Lower leg skin (tissue), 3 donors: Measurements from ENCODE around the gene SHTN1.

Experiments used
- POLR2A ChIP-seq, 2 donors: fragments of 450-650 bp; IDR thresholded peaks; one replicate each; pipeline ENCODE4 v1.6.1; 2016 to 2017; ENCODE audit warnings: antibody characterized with exemption in 2 of 2, mild to moderate bottlenecking in 1 of 2, moderate library complexity in 1 of 2
- TF ChIP-seq, protein P1 (sequence below), 3 donors: fragments of 450-650 bp; IDR thresholded peaks; one replicate each; pipeline ENCODE4 v1.5.1; 2016; ENCODE audit warnings: antibody characterized with exemption in 3 of 3, mild to moderate bottlenecking in 3 of 3, moderate library complexity in 2 of 3

DNA sequence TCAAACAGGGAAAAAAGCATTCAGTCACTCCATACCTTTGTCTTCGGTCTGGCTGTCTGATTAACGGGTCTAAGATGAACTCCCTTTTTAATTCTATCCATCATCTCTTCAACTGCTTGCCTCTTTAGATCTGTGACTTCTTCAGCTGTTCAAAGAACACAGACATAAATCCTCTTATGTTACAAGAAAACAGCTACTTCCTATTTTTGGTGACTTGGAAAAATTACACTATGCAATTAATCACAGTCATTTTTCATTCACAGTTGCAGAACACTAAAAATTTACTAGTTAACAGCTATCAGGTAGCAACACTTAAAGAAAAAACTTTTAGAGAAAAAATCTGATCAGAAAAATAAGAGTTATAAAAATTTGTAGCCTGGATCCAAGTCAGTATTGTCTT, 89.6 kb downstream of the SHTN1 start:
- TF ChIP-seq, protein P1, sequence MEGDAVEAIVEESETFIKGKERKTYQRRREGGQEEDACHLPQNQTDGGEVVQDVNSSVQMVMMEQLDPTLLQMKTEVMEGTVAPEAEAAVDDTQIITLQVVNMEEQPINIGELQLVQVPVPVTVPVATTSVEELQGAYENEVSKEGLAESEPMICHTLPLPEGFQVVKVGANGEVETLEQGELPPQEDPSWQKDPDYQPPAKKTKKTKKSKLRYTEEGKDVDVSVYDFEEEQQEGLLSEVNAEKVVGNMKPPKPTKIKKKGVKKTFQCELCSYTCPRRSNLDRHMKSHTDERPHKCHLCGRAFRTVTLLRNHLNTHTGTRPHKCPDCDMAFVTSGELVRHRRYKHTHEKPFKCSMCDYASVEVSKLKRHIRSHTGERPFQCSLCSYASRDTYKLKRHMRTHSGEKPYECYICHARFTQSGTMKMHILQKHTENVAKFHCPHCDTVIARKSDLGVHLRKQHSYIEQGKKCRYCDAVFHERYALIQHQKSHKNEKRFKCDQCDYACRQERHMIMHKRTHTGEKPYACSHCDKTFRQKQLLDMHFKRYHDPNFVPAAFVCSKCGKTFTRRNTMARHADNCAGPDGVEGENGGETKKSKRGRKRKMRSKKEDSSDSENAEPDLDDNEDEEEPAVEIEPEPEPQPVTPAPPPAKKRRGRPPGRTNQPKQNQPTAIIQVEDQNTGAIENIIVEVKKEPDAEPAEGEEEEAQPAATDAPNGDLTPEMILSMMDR (IDR thresholded peaks at IDR 0.05), result no peak
- TF ChIP-seq POLR2A (IDR thresholded peaks at IDR 0.05), result no peak
